ENCODE results near the gene FBXO22. TPM values are rescaled to one million over a fixed set of nuclear protein-coding genes. Genes with fewer than 3 reads are reported as not detected.

FBXO22 gene
- polyA plus RNA-seq, 4 donors: 11.6 to 24.0 (median 18.6) TPM

GRCh38 chr15:75942464-75942863 lies 38.8 kb downstream of the FBXO22 start:
- 34 to 61% (median 58%) methylated on average over 3 of the region's 3 CpGs for WGBS, 3 donors
- Histone ChIP-seq H3K4me3 (ENCODE audit: low read depth in 1 of 3, low read length in 3 of 3) (no peak overlapping the region), H3K27ac (ENCODE audit: low read depth in 1 of 3, low read length in 2 of 3) (no peak overlapping the region), H3K4me1 (ENCODE audit: control insufficient read depth in 3 of 3, insufficient read depth in 2 of 3, low read depth in 1 of 3, low read length in 2 of 3) (no peaks in the 10 kb centered on the region), H3K9me3 (ENCODE audit: control insufficient read depth in 2 of 2, insufficient read depth in 1 of 2, low read depth in 1 of 2, low read length in 1 of 2) (no peaks in the 10 kb centered on the region), H3K27me3 (ENCODE audit: control insufficient read depth in 3 of 3, insufficient read depth in 3 of 3, low read length in 3 of 3) (peaks cover 0 to 2% (median 0%) of the 10 kb centered on the region in 3 donors), H3K36me3 (ENCODE audit: control insufficient read depth in 3 of 3, insufficient read depth in 2 of 3, low read depth in 1 of 3, low read length in 3 of 3) (no peaks in the 10 kb centered on the region)
- FAIRE-seq (no peak), DNase-seq (no peak)

DNA sequence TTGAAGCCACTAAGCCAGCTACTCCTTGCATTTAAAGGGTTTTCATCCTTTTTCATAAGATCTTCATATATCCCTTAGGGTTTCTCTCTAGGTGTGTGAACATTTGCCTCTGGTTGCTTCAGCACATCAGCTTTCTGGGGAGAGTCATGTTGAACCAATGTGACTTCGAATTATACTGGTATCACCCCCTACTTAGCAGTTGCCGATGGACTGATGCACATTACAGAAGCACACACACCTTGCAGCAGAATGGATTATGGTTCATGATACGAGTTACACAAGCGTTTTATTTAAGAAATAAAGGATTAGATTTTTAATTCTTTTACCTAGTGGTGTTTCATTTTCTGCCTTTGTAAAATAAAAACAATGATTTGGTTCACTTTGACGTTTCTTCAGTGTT lies 39.6 kb downstream of the FBXO22 start:
- FAIRE-seq (no peak), DNase-seq (no peak)
- H3K27me3 ChIP-seq (ENCODE audit: control insufficient read depth in 3 of 3, insufficient read depth in 3 of 3, low read length in 3 of 3): peaks cover 0 to 2% (median 0%) of the 10 kb centered on the region in 3 donors
- no peaks in the 10 kb centered on the region for H3K9me3 ChIP-seq (ENCODE audit: control insufficient read depth in 2 of 2, insufficient read depth in 1 of 2, low read depth in 1 of 2, low read length in 1 of 2)
- no peaks in the 10 kb centered on the region for H3K4me1 ChIP-seq (ENCODE audit: control insufficient read depth in 3 of 3, insufficient read depth in 2 of 3, low read depth in 1 of 3, low read length in 2 of 3)
- no peak overlapping the region for H3K27ac ChIP-seq (ENCODE audit: low read depth in 1 of 3, low read length in 2 of 3)
- WGBS, 3 donors: 54 to 79% (median 65%) methylated on average over 5 of the region's 5 CpGs
- H3K36me3 ChIP-seq (ENCODE audit: control insufficient read depth in 3 of 3, insufficient read depth in 2 of 3, low read depth in 1 of 3, low read length in 3 of 3): no peaks in the 10 kb centered on the region
- no peak overlapping the region for H3K4me3 ChIP-seq (ENCODE audit: low read depth in 1 of 3, low read length in 3 of 3)

GRCh38 chr15:75943713-75944215 lies 40.1 kb downstream of the FBXO22 start:
- no peak overlapping the region for H3K4me3 ChIP-seq (ENCODE audit: low read depth in 1 of 3, low read length in 3 of 3)
- WGBS, 3 donors: 33 to 55% (median 50%) methylated on average over 1 of the region's 1 CpG
- no peak for FAIRE-seq

GRCh38 chr15:75945953-75946352 lies 42.3 kb downstream of the FBXO22 start:
- DNase-seq: no peak
- Histone ChIP-seq H3K36me3 (ENCODE audit: control insufficient read depth in 3 of 3, insufficient read depth in 2 of 3, low read depth in 1 of 3, low read length in 3 of 3) (no peaks in the 10 kb centered on the region), H3K27me3 (ENCODE audit: control insufficient read depth in 3 of 3, insufficient read depth in 3 of 3, low read length in 3 of 3) (peaks cover 0 to 2% (median 0%) of the 10 kb centered on the region in 3 donors), H3K27ac (ENCODE audit: low read depth in 1 of 3, low read length in 2 of 3) (no peak overlapping the region), H3K4me3 (ENCODE audit: low read depth in 1 of 3, low read length in 3 of 3) (no peak overlapping the region), H3K9me3 (ENCODE audit: control insufficient read depth in 2 of 2, insufficient read depth in 1 of 2, low read depth in 1 of 2, low read length in 1 of 2) (no peaks in the 10 kb centered on the region), H3K4me1 (ENCODE audit: control insufficient read depth in 3 of 3, insufficient read depth in 2 of 3, low read depth in 1 of 3, low read length in 2 of 3) (no peaks in the 10 kb centered on the region)
- no peak for FAIRE-seq
- WGBS, 3 donors: 61 to 86% (median 68%) methylated on average over 4 of the region's 4 CpGs

More at GRCh38 chr15:75943713-75944215, 40.1 kb downstream of the FBXO22 start:
- Histone ChIP-seq H3K9me3 (ENCODE audit: control insufficient read depth in 2 of 2, insufficient read depth in 1 of 2, low read depth in 1 of 2, low read length in 1 of 2) (no peaks in the 10 kb centered on the region), H3K27me3 (ENCODE audit: control insufficient read depth in 3 of 3, insufficient read depth in 3 of 3, low read length in 3 of 3) (peaks cover 0 to 2% (median 0%) of the 10 kb centered on the region in 3 donors), H3K36me3 (ENCODE audit: control insufficient read depth in 3 of 3, insufficient read depth in 2 of 3, low read depth in 1 of 3, low read length in 3 of 3) (no peaks in the 10 kb centered on the region), H3K4me1 (ENCODE audit: control insufficient read depth in 3 of 3, insufficient read depth in 2 of 3, low read depth in 1 of 3, low read length in 2 of 3) (no peaks in the 10 kb centered on the region), H3K27ac (ENCODE audit: low read depth in 1 of 3, low read length in 2 of 3) (no peak overlapping the region)
- DNase-seq: no peak

DNA sequence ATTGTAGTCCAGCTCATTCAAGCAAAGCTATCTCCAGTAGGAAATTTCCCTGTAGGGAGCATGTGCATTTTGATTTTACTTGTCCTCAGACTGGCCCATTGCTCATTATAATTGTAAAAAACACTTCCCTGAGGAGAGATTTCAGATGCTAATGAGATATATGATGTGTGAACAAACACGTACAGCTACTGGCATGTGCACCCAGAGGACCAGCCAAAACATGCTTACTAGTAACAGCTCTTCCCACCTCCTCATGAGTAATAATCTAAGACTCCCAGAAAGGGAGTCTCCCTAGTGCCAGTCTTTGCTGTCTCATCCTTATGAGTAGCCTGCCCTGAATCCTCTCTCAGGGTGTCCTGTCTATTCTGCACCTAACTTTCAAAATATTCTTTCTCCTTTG lies 43.4 kb downstream of the FBXO22 start:
- H3K4me3 ChIP-seq (ENCODE audit: low read depth in 1 of 3, low read length in 3 of 3): no peak overlapping the region
- no peaks in the 10 kb centered on the region for H3K36me3 ChIP-seq (ENCODE audit: control insufficient read depth in 3 of 3, insufficient read depth in 2 of 3, low read depth in 1 of 3, low read length in 3 of 3)
- DNase-seq: no peak
- no peaks in the 10 kb centered on the region for H3K9me3 ChIP-seq (ENCODE audit: control insufficient read depth in 2 of 2, insufficient read depth in 1 of 2, low read depth in 1 of 2, low read length in 1 of 2)
- H3K27ac ChIP-seq (ENCODE audit: low read depth in 1 of 3, low read length in 2 of 3): no peak overlapping the region
- no peak for FAIRE-seq
- no peaks in the 10 kb centered on the region for H3K4me1 ChIP-seq (ENCODE audit: control insufficient read depth in 3 of 3, insufficient read depth in 2 of 3, low read depth in 1 of 3, low read length in 2 of 3)
- peaks cover 0 to 2% (median 0%) of the 10 kb centered on the region in 3 donors for H3K27me3 ChIP-seq (ENCODE audit: control insufficient read depth in 3 of 3, insufficient read depth in 3 of 3, low read length in 3 of 3)
- WGBS, 3 donors: 72 to 82% (median 77%) methylated on average over 1 of the region's 1 CpG

DNA sequence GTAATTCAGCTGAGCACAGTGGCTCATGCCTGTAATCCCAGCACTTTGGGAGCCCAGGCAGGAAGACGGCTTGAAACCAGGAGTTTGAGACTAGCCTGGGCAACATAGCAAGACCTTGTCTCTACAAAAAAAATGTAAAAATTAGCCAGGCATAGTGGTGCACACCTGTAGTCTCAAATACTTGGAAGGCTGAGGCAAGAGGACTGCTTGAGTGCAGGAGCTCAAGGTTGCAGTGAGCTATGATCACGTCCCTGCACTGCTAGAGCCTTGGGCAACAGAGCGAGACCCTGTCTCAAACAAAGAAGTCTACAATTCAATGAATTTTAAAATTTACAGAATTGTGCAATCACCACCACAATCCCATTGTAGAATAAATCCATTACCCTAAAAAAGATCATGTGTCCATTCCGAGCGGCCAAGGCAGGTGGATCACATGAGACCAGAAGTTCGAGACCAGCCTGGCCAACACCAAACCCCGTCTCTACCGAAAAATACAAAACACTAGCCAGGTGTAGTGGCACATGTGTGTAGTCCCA lies 45.2 kb downstream of the FBXO22 start:
- FAIRE-seq (no peak), DNase-seq (no peak)
- WGBS, 3 donors: 82 to 83% (median 82%) methylated on average over 8 of the region's 8 CpGs
- Histone ChIP-seq H3K36me3 (ENCODE audit: control insufficient read depth in 3 of 3, insufficient read depth in 2 of 3, low read depth in 1 of 3, low read length in 3 of 3) (no peaks in the 10 kb centered on the region), H3K4me1 (ENCODE audit: control insufficient read depth in 3 of 3, insufficient read depth in 2 of 3, low read depth in 1 of 3, low read length in 2 of 3) (no peaks in the 10 kb centered on the region), H3K9me3 (ENCODE audit: control insufficient read depth in 2 of 2, insufficient read depth in 1 of 2, low read depth in 1 of 2, low read length in 1 of 2) (no peaks in the 10 kb centered on the region), H3K27ac (ENCODE audit: low read depth in 1 of 3, low read length in 2 of 3) (no peak overlapping the region), H3K27me3 (ENCODE audit: control insufficient read depth in 3 of 3, insufficient read depth in 3 of 3, low read length in 3 of 3) (peaks cover 0 to 2% (median 0%) of the 10 kb centered on the region in 3 donors), H3K4me3 (ENCODE audit: low read depth in 1 of 3, low read length in 3 of 3) (no peak overlapping the region)

GRCh38 chr15:75952525-75952924 lies 48.8 kb downstream of the FBXO22 start:
- no peak overlapping the region for H3K27ac ChIP-seq (ENCODE audit: low read depth in 1 of 3, low read length in 2 of 3)
- no peaks in the 10 kb centered on the region for H3K4me1 ChIP-seq (ENCODE audit: control insufficient read depth in 3 of 3, insufficient read depth in 2 of 3, low read depth in 1 of 3, low read length in 2 of 3)
- no peak for DNase-seq
- no peak for FAIRE-seq
- no peak overlapping the region for H3K4me3 ChIP-seq (ENCODE audit: low read depth in 1 of 3, low read length in 3 of 3)
- no peaks in the 10 kb centered on the region for H3K27me3 ChIP-seq (ENCODE audit: control insufficient read depth in 3 of 3, insufficient read depth in 3 of 3, low read length in 3 of 3)
- 78 to 86% (median 82%) methylated on average over 4 of the region's 4 CpGs for WGBS, 3 donors
- no peaks in the 10 kb centered on the region for H3K9me3 ChIP-seq (ENCODE audit: control insufficient read depth in 2 of 2, insufficient read depth in 1 of 2, low read depth in 1 of 2, low read length in 1 of 2)
- no peaks in the 10 kb centered on the region for H3K36me3 ChIP-seq (ENCODE audit: control insufficient read depth in 3 of 3, insufficient read depth in 2 of 3, low read depth in 1 of 3, low read length in 3 of 3)

GRCh38 chr15:75955720-75956119 lies 52.0 kb downstream of the FBXO22 start:
- DNase-seq (no peak), FAIRE-seq (no peak)
- H3K27me3 ChIP-seq (ENCODE audit: control insufficient read depth in 3 of 3, insufficient read depth in 3 of 3, low read length in 3 of 3): peaks cover 0 to 2% (median 0%) of the 10 kb centered on the region in 3 donors
- no peaks in the 10 kb centered on the region for H3K36me3 ChIP-seq (ENCODE audit: control insufficient read depth in 3 of 3, insufficient read depth in 2 of 3, low read depth in 1 of 3, low read length in 3 of 3)
- H3K4me1 ChIP-seq (ENCODE audit: control insufficient read depth in 3 of 3, insufficient read depth in 2 of 3, low read depth in 1 of 3, low read length in 2 of 3): no peaks in the 10 kb centered on the region
- no peak overlapping the region for H3K4me3 ChIP-seq (ENCODE audit: low read depth in 1 of 3, low read length in 3 of 3)
- WGBS, 3 donors: 62 to 77% (median 68%) methylated on average over 1 of the region's 1 CpG
- H3K27ac ChIP-seq (ENCODE audit: low read depth in 1 of 3, low read length in 2 of 3): no peak overlapping the region
- H3K9me3 ChIP-seq (ENCODE audit: control insufficient read depth in 2 of 2, insufficient read depth in 1 of 2, low read depth in 1 of 2, low read length in 1 of 2): no peaks in the 10 kb centered on the region

DNA sequence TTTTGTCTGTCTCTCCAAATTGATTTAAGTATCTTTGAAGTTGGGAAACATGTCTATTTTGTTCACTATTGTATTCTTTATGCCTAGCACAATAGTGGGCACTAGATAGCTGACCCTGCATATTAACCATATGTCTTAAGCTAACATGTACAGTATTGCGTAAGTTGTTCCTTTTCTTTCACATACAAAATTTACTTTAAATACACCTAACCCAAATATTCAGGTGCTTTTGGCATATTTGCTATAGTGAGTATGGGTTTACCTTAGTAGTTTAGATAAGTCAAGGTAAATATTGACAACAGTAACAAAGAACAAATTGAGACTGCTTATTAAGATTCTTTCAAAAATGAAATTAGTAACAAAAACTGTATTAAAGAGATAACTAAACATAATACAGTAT lies 57.7 kb downstream of the FBXO22 start:
- Histone ChIP-seq H3K4me3 (ENCODE audit: low read depth in 1 of 3, low read length in 3 of 3) (no peak overlapping the region), H3K9me3 (ENCODE audit: control insufficient read depth in 2 of 2, insufficient read depth in 1 of 2, low read depth in 1 of 2, low read length in 1 of 2) (no peaks in the 10 kb centered on the region), H3K27ac (ENCODE audit: low read depth in 1 of 3, low read length in 2 of 3) (no peak overlapping the region), H3K27me3 (ENCODE audit: control insufficient read depth in 3 of 3, insufficient read depth in 3 of 3, low read length in 3 of 3) (peaks cover 0 to 2% (median 0%) of the 10 kb centered on the region in 3 donors), H3K36me3 (ENCODE audit: control insufficient read depth in 3 of 3, insufficient read depth in 2 of 3, low read depth in 1 of 3, low read length in 3 of 3) (no peaks in the 10 kb centered on the region), H3K4me1 (ENCODE audit: control insufficient read depth in 3 of 3, insufficient read depth in 2 of 3, low read depth in 1 of 3, low read length in 2 of 3) (no peaks in the 10 kb centered on the region)
- DNase-seq (no peak), FAIRE-seq (no peak)
- WGBS, 3 donors: 89 to 94% (median 89%) methylated on average over 1 of the region's 1 CpG
